ENCODE data around the gene FBP2. TPM values are rescaled to one million over a fixed set of nuclear protein-coding genes. Genes with fewer than 3 reads are reported as not detected.
"Not testable (repeated sequence)": the region's sequence is repeated elsewhere in the genome, so short reads cannot be mapped to it uniquely, and the experiment has no call there.

FBP2 gene
- total RNA-seq, 4 donors from 2014 or later = 0.38 TPM; not detected in 3

DNA sequence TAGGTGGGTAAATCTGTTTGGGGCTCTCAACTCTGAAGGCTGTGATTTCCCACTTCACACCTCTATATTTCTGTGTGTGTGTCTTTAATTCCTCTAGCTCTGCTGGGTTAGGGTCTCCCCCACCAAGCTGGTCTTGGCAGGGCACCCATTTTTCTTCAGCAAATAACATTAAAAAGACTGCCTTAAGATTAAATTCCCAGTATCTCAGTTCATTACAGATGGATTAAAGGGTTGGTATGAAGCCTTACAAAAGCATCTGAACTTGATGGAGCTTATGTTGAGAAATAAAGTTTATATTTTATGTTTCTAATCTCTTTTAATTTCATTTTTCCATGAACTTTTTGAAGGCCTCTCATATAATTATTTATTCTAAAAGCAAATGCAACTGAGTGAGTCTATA, 27.1 kb downstream of the FBP2 start:
- Histone ChIP-seq H3K27ac (no peak overlapping the region), H3K36me3 (no peaks in the 10 kb centered on the region), H3K4me3 (no peak overlapping the region), H3K4me1 (no peaks in the 10 kb centered on the region), H3K9me3 (no peaks in the 10 kb centered on the region), H3K27me3 (peaks cover 0 to 5% (median 0%) of the 10 kb centered on the region in 4 donors)
- no peak for DNase-seq
- intact Hi-C loops (cut with DNase I) = no loop called here
- TF ChIP-seq POLR2A (IDR thresholded peaks at IDR 0.05) = no peak
- TF ChIP-seq, protein P1, sequence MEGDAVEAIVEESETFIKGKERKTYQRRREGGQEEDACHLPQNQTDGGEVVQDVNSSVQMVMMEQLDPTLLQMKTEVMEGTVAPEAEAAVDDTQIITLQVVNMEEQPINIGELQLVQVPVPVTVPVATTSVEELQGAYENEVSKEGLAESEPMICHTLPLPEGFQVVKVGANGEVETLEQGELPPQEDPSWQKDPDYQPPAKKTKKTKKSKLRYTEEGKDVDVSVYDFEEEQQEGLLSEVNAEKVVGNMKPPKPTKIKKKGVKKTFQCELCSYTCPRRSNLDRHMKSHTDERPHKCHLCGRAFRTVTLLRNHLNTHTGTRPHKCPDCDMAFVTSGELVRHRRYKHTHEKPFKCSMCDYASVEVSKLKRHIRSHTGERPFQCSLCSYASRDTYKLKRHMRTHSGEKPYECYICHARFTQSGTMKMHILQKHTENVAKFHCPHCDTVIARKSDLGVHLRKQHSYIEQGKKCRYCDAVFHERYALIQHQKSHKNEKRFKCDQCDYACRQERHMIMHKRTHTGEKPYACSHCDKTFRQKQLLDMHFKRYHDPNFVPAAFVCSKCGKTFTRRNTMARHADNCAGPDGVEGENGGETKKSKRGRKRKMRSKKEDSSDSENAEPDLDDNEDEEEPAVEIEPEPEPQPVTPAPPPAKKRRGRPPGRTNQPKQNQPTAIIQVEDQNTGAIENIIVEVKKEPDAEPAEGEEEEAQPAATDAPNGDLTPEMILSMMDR (IDR thresholded peaks at IDR 0.05) = no peak

DNA sequence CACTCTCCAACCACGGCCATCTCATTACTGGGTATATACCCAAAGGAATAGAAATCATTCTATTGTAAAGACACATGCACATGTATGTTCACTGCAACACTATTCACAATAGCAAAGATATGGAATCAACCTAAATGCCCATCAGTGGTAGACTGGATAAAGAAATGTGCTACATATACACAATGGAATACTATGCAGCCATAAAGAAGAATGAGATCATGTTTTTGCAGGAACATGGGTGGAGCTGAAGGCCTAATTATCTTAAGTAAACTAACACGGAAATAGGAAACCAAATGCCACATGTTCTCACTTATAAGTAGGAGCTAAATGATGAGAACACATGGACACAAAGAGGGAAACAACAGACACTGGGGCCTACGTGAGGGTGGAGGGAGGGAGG, 29.3 kb downstream of the FBP2 start:
- H3K4me3 ChIP-seq; H3K9me3 ChIP-seq; DNase-seq; intact Hi-C loops (cut with DNase I); H3K27me3 ChIP-seq; H3K4me1 ChIP-seq; H3K27ac ChIP-seq; H3K36me3 ChIP-seq: not testable (repeated sequence)
- WGBS, 2 donors = 52 to 54% methylated on average over 3 of the region's 3 CpGs

DNA sequence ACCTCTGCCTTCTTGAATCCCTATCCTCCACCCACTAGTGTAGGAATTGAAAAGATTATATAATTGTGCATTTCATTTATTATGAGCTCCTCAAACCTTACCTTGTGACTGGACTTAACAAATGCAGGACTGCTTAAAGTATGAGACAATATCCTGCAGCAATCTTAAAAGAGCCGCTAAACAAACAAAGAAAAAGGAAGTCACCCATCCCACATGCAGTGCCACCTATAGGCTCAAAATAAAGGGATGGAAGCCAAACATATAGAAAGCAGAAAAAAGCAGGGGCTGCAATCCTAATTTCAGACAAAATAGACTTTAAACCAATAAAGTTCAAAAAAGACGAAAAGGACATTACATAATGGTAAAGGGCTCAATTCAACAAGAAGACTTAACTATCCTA, 30.1 kb downstream of the FBP2 start:
- Histone ChIP-seq H3K9me3 (no peaks in the 10 kb centered on the region), H3K27me3 (no peaks in the 10 kb centered on the region), H3K4me1 (no peaks in the 10 kb centered on the region), H3K4me3 (no peak overlapping the region), H3K27ac (no peak overlapping the region), H3K36me3 (no peaks in the 10 kb centered on the region)
- intact Hi-C loops (cut with DNase I) = no loop called here
- no peak for DNase-seq
- TF ChIP-seq, protein P1 (IDR thresholded peaks at IDR 0.05) = no peak
- TF ChIP-seq POLR2A (IDR thresholded peaks at IDR 0.05) = no peak
- 37 to 67% methylated on average over 2 of the region's 2 CpGs for WGBS, 2 donors

DNA sequence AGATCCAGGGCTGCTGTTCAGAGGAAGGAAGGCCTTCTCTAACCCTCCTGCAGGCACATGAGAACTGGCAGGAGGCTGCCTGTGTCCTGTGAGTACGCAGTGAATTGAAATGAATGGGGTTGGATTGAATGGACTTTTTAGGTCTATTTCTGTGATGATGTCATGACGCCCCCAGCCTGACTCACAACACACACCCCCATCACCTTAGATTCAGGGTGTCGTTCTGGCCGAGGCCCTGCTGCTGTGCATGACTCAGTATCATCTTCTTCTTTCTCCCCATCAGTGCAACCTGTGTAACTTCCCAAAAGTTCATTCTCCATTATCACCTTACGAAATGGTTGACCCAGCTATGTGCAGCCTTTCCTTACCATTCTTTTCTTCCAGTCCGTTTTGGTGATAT, 33.4 kb downstream of the FBP2 start:
- Histone ChIP-seq H3K27ac (no peak overlapping the region), H3K9me3 (no peaks in the 10 kb centered on the region), H3K4me1 (no peaks in the 10 kb centered on the region), H3K27me3 (no peaks in the 10 kb centered on the region), H3K4me3 (no peak overlapping the region), H3K36me3 (no peaks in the 10 kb centered on the region)
- 69 to 80% methylated on average over 6 of the region's 6 CpGs for WGBS, 2 donors
- DNase-seq = no peak
- TF ChIP-seq, protein P1 (IDR thresholded peaks at IDR 0.05) = no peak
- no peak for TF ChIP-seq POLR2A (IDR thresholded peaks at IDR 0.05)
- intact Hi-C loops (cut with DNase I) = no loop called here

DNA sequence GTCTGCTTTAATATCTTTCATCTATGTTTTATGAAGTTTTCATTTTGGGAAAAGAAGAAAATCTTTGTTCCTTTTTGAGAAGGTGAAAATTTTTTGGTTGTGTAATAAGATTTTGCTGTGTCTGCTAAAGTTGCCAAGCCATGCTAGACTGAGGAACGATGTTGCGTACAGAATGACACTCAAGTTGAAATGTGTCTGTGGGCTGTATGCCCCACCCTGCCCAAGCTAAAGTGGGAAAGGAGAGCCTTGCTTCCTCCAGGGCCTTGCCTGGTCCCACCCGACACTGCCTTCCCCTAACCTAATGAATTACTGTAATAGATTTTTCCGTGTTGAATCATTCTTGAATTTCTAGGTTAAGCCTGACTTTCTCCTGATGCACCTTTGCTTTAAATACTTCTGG, 36.2 kb downstream of the FBP2 start:
- DNase-seq = no peak
- WGBS, 2 donors = 73 to 77% methylated on average over 4 of the region's 4 CpGs
- H3K9me3 ChIP-seq = no peaks in the 10 kb centered on the region
- no peaks in the 10 kb centered on the region for H3K4me1 ChIP-seq
- no peak overlapping the region for H3K4me3 ChIP-seq
- no peak for TF ChIP-seq POLR2A (IDR thresholded peaks at IDR 0.05)
- TF ChIP-seq, protein P1 (IDR thresholded peaks at IDR 0.05) = no peak
- no peaks in the 10 kb centered on the region for H3K36me3 ChIP-seq
- intact Hi-C loops (cut with DNase I) = no loop called here
- peaks cover 0 to 5% (median 0%) of the 10 kb centered on the region in 4 donors for H3K27me3 ChIP-seq
- H3K27ac ChIP-seq = no peak overlapping the region

Data from esophagus squamous epithelium (tissue), 5 donors.